DLD1 (cell line): Measurements from ENCODE around the gene EHMT1.
"Not testable (repeated sequence)": the region's sequence is repeated elsewhere in the genome, so short reads cannot be mapped to it uniquely, and the experiment has no call there.

ENCODE experiments used
- in situ Hi-C: cut with HindIII; loops from 2 replicates; pipeline ENCODE4 v1.10.0; 2017; ENCODE audit warnings: low sequenced_read_pairs

Gene EHMT1

DNA sequence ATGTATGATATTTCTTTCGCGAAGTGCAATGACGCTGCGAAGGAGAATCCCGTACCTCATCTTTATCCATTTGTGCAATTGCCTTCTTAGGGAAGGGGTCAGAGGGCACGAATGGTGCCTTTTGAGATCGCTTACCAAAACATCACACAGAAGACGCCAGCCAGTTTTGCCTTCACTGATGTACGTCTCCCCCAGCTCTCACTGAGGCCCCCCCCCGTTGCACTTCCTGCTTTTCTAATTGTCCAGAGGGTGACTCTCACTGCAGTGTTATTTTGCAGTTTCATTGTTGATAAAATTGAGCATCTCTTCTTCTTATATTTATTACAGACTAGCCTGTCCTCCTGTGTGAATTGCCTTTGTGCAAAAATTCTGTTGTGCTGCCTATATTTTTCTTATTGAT is 219.8 kb downstream of the EHMT1 start:
- in situ Hi-C loops = no loop called here

DNA sequence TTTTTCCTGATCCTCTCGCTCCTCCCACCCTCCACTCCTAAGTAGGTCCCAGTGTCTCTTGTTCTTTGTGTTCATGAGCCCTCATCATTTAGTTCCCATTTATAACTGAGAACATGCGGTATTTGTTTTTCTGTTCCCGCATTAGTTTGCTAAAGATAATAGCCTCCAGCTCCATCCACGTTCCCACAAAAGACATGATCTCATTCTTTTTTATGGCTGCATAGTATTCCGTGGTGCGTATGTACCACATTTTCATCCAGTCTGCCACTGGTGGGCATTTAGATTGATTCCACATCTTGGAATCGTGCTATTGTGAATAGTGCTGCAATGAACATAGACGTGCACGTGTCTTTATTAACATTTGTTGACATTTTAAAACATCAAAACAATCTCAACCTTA is 224.6 kb downstream of the EHMT1 start:
- in situ Hi-C loops = no loop called here

DNA sequence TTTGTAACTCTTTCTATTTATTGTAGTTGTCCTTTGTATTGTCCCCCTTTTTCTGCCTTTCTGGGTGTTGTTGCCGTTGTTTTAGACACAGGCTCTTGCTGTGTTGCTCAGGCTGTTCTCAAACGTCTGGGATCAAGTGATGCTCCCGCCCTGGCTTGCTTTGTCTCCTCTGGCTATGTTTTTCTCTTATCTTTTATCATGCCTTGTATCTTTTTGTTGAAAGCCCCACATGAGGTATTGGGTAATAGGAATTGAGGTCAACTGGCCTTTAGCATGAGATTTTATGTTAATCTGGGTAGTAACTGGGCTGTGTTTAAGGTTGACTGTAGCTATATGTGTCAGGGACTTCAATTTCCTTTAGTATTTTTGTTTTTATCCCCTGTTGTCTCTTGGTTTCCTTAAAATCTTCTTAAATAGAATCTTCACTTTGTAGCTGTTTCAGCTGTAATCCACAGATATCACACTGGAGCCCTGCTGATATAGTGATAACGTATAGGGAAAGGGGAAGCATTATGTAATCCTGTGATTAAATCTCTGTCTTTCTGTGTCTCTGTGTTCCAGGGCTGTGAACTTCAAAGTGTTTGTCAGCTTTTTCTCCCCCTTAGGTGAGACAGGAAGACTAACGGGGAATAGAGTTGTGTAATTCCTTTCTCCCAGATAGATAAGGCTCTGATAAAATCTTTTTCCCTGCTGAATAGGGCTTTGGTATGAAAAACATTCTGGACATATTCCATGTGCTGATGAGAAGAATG is 232.9 kb downstream of the EHMT1 start:
- in situ Hi-C loops = no loop called here

DNA sequence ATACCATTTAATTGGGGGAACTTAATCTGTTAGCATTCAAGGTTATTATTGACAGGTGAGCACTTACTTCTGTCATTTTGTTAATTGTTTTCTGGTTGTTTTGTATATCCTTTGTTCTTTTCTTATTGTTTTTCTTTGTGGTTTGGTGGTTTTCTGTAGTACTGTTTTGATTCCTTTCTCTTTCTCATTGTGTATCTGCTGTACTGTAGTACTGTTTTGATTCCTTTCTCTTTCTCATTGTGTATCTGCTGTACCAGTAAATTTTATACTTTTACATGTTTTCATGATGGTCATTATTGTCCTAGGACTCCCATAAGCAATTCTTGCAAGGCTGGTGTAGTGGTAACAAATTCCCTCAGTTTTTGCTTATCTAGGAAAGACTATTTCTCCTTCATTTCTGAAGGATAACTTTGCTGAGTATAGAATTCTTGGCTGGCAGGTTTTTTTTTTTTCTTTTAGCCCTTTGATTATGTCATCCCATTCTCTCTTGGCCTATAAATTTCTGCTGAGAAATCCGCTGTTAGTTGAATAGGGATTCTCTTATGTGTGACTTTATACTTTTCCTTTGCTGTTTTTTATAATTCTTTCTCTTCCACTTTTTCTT is 234.7 kb downstream of the EHMT1 start:
- in situ Hi-C loops = no loop called here

DNA sequence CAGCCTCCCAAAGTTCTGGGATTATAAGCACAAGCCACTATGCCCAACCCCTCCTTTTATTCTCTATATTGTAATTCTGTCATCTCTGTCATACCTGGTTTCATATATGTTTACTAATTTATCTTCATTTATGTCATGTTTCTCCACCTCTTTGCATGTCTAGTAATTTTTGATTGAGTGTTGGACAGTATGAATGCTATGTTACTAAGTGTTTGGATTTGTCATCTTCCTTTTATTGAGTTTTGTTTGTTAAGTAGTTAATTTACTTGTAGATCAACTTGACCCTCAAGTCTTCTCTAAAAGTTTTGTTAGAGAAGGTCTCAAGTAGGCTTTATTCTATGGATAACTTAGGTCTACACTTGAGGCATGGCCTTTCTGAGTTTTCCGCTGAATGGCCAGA is 241.6 kb downstream of the EHMT1 start:
- in situ Hi-C loops = no loop called here

DNA sequence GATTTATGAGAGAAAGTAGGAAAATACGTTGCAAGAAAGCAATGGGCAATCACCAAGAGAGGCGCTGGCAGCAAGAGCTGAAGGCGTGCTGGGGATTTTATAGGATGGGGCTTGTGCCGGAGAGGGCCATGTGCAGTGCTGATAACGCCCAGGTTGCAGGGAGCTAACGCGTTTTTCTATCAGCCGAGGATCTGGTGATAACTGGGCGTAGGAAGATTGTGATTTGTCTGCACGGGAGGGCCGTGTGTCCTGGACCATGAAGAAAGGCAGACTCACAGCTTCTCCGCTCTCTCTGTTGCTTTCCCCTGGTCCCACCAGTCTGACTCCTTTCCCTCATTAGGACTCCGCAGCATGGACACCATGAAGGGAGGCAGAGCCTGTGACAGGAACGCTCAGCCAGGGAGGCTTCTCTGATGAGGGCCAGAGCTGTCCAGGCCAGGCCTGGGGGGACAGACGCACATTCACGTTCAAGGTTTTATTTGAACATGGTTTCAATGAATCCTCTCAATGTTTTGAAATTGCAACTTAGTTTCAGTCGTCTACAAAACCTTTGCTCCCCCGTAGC is 246.9 kb downstream of the EHMT1 start:
- in situ Hi-C loops = no loop called here

DNA sequence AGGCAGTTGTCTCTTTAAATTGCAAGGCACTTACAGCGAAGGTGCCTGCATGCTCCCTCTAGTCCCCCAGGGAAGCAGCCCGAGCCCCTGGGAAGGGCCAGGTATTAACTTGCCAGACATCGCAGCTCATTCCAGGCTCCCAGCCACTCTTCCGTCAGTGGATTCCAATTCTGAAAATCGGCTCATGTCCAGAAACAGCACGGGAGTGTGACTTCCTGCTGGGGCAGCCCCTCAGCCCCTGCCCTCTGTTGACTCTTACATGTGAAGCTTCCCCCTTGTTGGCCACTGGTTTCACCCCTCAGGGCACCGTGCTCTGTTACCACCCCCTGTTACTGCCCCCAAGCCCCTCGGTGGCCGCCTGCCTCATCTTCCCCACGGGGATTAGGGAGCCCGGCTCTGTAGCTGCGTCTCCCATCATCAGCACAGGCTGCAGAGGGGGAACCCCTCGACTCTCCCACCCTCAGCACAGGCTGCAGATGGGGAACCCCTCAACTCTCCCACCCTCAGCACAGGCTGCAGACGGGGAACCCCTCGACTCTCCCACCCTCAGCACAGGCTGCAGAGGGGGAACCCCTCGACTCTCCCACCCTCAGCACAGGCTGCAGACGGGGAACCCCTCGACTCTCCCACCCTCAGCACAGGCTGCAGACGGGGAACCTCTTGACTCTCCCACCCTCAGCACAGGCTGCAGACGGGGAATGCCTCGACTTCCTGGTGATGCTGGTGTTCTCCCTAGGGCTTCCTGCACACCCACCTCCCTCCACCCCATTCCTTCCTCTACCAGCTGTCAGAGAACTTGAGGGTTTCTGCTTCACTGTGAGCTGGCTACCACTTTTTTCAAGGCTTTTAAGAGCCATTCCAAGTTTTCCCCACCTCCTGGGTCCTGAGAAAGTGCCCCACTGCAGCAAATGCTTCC is 247.7 kb downstream of the EHMT1 start:
- in situ Hi-C loops = no loop called here

DNA sequence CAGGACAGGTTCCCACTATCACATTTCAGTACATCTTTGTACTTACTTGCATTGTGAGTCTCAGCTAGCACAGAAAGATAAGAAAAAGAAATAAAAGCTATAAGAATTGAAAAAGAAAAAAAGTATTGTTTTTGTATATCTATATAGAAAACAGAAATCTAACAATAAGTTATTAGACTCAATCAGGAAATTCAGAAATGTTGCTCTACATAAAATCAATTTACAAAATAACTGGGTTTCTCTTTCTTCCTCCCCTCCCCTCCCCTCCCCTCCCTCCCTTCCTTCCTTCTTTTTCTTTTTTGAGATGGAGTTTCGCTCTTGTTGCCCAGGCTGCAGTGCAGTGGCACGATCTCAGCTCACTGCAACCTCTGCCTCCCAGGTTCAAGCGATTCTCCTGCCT is 251.6 kb downstream of the EHMT1 start:
- in situ Hi-C loops = no loop called here

DNA sequence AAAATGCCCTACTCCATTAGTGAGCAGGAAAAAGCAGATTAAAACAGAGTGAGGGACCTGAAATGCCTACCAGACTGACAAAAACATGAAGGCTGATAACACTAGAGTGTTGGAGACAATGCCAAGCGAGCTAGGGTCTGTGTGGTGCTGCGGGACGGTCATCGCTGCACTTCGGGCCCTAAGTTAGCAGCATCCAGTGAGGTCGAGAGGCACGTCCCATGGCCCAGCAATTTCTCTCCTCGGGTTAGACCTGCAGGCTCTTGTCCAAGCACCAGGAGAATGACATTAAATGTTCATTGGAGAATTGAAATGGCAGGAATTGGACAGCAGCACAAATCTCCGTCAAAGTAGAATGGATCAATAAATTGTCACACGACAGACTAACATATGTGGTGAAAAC is 253.5 kb downstream of the EHMT1 start:
- in situ Hi-C loops = no loop called here

DNA sequence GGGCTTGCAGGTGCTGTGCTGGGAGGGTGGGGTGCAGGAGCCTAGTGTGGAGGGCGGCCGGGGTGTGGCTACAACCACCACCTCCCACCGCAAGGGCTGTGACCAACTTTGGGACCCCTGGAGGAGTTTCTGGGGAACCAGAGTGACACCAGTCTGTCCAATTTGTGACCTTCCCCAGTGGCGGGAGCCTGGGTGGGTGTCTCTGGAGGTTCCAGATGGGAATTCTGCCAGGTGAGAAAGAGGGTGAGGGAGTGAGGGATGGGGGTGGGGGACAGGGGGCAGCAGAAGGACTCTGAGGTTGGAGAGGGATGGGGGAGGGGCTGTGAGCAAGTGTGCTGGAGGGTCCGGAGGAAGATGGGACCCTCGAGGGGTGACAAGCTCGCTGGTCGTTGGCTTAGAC is 254.6 kb downstream of the EHMT1 start:
- in situ Hi-C loops = no loop called here

DNA sequence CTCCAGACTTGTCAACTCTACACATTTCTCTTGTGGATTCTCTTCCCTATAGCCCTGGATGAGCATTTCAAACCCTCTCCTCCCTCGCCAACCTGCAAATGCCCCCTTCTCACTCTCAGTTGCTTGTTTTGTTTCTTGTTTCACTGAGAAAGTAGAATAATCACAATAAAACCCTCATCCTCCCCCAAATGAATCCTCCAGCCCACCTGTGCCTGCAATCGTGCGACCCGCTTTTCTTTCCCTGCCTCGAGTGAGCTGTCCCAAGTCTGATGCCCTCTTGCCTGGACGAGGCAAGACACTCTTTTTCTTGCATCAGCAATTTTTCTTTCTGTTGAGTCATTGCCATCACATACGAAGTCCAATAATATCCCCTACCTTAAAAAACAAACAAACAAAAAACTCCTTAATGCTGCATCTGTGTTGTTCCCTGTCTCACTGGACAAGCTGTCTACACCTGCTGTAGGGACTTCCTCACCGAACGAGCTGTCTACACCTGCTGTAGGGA is 255.1 kb downstream of the EHMT1 start:
- in situ Hi-C loops = no loop called here

DNA sequence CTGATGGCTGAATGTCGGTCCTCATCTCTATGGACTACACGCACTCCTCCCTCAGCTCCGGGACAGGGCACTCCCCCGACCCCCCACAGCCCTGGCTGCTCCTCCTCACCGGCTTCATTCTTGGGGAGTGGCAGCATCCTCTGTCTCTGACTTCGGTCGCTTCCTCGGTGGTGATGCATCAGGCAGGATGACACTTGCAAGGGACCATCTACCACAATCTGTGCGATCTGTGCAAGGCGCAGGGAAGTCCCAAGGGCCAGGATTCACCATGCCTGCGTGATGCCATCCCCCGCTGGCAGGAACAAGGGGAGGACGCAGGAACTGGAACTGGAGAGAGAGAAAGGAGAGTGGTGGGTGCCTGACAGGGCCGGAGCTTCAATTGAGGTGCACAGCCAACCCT is 256.5 kb downstream of the EHMT1 start:
- in situ Hi-C loops = no loop called here

DNA sequence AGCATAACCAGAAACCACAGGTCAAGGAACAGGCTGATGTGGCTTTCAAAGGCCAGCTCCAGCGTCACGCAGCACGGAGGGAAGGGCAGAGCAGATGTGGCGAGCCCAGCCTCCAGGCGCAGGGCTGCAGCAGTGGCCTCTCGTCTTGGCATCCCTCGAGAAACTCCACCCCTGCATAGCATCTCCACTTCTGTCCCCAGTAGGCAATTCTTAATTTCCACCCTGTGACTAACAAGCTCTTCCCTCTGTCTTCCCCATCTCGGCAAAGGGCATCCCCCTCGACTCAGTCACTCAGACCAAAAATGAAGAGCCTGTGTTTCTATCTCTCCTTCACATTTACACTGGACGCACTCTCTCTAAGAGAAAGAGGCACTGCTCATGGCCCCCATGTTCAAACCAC is 257.0 kb downstream of the EHMT1 start:
- in situ Hi-C loops = no loop called here

DNA sequence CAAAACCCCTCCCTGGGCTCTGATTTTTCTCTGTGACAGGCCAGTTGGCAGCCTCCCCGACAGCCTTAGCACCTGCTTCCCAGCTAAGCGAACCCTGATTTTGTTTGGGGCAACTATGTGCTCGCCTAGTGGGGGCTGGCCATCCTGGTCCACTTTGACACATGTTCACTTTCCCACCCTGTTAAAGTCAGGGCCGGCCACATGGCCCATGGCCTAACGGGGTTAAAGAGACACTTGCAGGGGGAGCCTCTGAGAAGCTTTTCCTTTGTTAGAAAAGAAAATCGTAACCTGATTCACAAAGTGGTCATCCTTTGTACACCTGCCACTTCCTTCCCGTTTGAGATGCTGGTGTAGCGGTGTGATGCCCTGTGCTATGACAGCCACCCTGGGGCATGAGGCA is 257.5 kb downstream of the EHMT1 start:
- in situ Hi-C loops = no loop called here

DNA sequence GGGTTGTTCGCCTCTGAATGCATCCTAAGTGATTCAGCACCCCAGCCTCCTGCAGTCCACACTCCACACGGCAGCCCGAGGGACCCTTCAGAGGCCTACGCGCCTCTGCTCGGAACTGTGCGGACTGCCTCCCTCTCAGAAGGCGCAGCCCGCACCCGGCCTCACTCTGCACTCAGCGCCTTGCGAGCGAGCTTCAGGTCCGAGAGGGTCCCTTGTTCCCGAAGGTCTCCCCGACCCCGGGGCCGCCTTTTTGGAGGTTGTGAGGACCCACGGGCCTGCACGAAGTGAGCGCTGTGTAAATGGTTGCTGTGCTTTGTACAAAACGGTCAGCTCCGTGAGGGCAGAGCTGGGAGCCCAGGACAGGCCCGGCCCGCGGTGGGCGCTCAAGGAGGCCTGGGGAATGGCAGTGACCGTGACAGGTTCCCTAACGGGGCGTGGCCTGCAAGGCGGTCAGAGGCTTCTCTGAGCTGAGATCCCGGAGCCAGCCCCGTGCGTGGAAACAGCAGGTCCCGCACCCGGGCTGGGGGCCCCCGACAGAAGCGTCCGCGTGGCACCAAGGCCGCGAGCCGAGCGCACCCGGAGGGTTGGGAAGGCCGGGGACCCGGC is 258.1 kb downstream of the EHMT1 start:
- in situ Hi-C loops = no loop called here

DNA sequence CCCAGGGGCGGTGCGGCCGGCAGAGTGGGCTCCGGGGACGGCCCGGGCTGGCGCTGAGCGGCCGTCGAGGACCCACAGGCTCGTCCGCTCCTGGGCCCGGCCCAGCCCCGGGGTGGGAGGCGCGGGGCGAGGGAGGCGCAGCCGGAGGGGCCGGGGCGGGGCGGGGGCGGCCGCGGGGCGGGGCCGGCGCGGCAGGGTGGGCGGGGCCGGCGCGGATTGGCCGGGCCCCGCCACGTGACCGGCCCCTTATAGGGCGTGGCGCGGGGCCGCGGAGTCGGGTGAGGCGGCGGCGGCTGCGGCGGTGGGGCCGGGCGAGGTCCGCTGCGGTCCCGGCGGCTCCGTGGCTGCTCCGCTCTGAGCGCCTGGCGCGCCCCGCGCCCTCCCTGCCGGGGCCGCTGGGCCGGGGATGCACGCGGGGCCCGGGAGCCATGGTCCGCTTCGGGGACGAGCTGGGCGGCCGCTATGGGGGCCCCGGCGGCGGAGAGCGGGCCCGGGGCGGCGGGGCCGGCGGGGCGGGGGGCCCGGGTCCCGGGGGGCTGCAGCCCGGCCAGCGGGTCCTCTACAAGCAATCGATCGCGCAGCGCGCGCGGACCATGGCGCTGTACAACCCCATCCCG is 258.8 kb downstream of the EHMT1 start, which contains the start of gene CACNA1B:
Gene CACNA1B, plus strand, starts transcription at position 277 of the 617 bp plus-strand sequence. Its CDS starts 152 bp downstream, at position 429.
- in situ Hi-C loops = not testable (repeated sequence)

DNA sequence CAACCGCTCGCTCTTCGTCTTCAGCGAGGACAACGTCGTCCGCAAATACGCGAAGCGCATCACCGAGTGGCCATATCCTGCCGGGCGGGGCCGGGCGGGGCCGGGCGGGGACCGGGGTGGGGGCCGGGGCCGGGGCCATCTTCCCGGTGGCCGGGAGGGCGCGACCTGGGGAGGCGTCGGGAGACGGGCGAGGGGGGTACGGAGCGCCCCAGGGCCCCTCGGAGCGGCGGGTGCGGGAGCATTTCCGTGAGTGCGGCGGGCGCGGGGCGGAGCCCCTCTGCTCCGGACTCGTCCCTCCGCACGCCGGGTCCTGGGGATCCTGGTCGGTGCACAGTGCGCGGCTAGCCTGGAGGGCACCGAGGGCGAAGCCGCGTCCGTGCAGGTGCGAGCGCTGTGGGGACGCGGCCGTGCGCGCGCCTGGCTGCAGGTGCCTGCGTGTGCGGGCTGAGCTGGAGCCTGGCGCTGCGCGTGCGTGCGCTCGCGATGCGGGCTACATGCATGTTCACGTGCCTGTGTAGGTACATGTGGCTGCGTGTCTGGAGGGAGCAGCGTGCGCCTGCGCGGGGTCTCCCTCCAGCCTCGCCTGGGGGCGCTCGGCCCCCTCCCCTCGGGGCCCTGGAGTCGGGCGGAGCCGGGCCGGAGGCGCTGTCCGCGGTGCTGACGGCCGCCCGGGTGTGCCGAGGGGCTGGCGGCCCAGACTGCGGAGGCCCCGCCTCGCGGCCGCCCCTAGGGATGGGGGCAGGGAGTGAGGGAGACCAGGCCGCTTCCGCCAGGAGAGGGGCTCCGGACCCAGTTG is 259.5 kb downstream of the EHMT1 start:
- in situ Hi-C loops = no loop called here

DNA sequence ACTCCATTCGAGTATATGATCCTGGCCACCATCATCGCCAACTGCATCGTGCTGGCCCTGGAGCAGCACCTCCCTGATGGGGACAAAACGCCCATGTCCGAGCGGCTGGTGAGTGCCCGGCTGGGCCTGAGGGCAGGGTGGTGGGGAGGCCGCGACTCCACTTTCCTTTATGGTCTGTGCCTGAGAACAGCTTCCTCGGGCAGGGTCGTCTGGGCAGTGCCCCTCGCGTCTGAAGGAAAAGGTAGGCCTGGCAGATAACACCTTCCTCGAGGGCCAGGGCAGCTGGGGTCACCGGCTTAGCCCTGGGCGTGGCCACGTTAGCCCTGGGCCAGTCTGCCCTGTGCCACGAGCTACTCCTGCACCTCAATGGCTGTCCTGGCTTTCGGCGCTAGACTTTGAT is 260.2 kb downstream of the EHMT1 start:
- in situ Hi-C loops = no loop called here

DNA sequence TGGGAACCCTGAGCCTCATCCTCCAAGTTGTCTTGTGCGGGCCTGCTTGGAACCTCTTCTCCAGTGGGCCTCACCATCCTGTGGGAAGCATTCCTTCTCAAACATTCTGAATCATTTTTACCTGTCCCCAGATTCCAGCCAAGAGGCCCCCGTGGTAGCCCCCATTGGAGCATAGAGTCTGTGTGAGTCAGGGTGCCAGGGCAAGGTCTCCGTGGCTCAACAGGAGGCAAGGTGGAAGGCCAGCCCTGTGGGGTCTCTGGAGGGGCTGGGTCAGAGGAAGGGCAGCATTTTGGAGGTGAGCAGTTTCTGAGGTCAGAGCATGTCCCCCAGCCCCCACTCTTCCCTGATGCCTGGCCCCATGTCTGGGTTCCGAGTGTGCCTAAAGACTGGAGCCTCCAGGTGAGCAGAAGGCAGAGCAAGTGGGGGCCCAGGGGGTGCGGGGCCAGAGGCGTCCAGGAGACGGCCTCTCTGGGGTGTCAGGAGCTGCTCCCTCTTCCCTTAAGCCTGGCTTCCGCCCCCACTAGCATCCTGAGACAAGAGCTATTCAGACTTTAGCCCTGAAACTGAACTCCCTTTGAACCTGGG is 260.9 kb downstream of the EHMT1 start:
- in situ Hi-C loops = no loop called here
